ENCODE results near the gene ALOXE3. TPM values are rescaled to one million over a fixed set of nuclear protein-coding genes. Genes with fewer than 3 reads are reported as not detected.
A peak's percentile ranks its signal among the peaks of the same experiment; 100 is the strongest.

The ALOXE3 gene
- total and polyA plus RNA-seq, 12 donors, result not detected

- H3K36me3 ChIP-seq (replicated peaks in 1 of 2), result peaks cover 0 to 80% of the 10 kb centered on the region in 2 donors
- 72 to 88% (median 84%) methylated on average over 7 to 13 of the region's 13 CpGs for WGBS, 4 donors
- H3K4me1 ChIP-seq (replicated peaks in 1 of 2), result peaks cover 18 to 37% of the 10 kb centered on the region in 2 donors
- TF ChIP-seq CTCF (IDR thresholded peaks at IDR 0.05) (no peak), POLR2A (IDR thresholded peaks at IDR 0.05) (no peak)
- peak in 1 of 7 donors; percentile 51 for DNase-seq
- H3K27ac ChIP-seq, result peak overlapping the region in 4 of 5 donors; percentile 6 to 81 (median 48)
- H3K27me3 ChIP-seq, result no peaks in the 10 kb centered on the region
- intact Hi-C loops (cut with DNase I), result no loop called here
- H3K4me3 ChIP-seq, result no peak overlapping the region
- H3K9me3 ChIP-seq (replicated peaks in 1 of 3), result no peaks in the 10 kb centered on the region
Observed at GRCh38 chr17:8147805-8148404, 29.6 kb upstream of the ALOXE3 start.

- peaks cover 0 to 85% of the 10 kb centered on the region in 2 donors for H3K36me3 ChIP-seq (replicated peaks in 1 of 2)
- DNase-seq, result peak in 3 of 7 donors; percentile 39 to 54 (median 48)
- no peak overlapping the region for H3K4me3 ChIP-seq
- peak overlapping the region in 4 of 5 donors; percentile 6 to 81 (median 48) for H3K27ac ChIP-seq
- H3K27me3 ChIP-seq, result no peaks in the 10 kb centered on the region
- WGBS, 4 donors, result 72 to 79% (median 77%) methylated on average over 13 to 26 of the region's 26 CpGs
- intact Hi-C loops (cut with DNase I), result no loop called here
- no peaks in the 10 kb centered on the region for H3K9me3 ChIP-seq (replicated peaks in 1 of 3)
- H3K4me1 ChIP-seq (replicated peaks in 1 of 2), result peaks cover 14 to 32% of the 10 kb centered on the region in 2 donors
- TF ChIP-seq CTCF (IDR thresholded peaks at IDR 0.05) (no peak), POLR2A (IDR thresholded peaks at IDR 0.05) (peak in 1 of 2 donors; percentile 21)
Observed at GRCh38 chr17:8147141-8147804, 29.0 kb upstream of the ALOXE3 start.

- Histone ChIP-seq H3K27ac (peak overlapping the region; percentile 6 to 81 (median 19)), H3K36me3 (replicated peaks in 1 of 2) (peaks cover 0 to 92% of the 10 kb centered on the region in 2 donors), H3K4me1 (replicated peaks in 1 of 2) (peaks cover 14 to 32% of the 10 kb centered on the region in 2 donors), H3K9me3 (replicated peaks in 1 of 3) (no peaks in the 10 kb centered on the region), H3K27me3 (no peaks in the 10 kb centered on the region), H3K4me3 (no peak overlapping the region)
- intact Hi-C loops (cut with DNase I), result no loop called here
- DNase-seq, result peak in 5 of 7 donors; percentile 28 to 56 (median 51)
- no peak for TF ChIP-seq POLR2A (IDR thresholded peaks at IDR 0.05)
- TF ChIP-seq CTCF (IDR thresholded peaks at IDR 0.05), result no peak
- whole genome bisulfite sequencing, 4 donors, result 57 to 69% (median 65%) methylated on average over 14 of the region's 14 CpGs
Observed at GRCh38 chr17:8146381-8147140, 28.2 kb upstream of the ALOXE3 start.

GRCh38 chr17:8145811-8146210, 27.5 kb upstream of the ALOXE3 start:
- Histone ChIP-seq H3K9me3 (replicated peaks in 1 of 3) (no peaks in the 10 kb centered on the region), H3K36me3 (replicated peaks in 1 of 2) (peaks cover 0 to 100% of the 10 kb centered on the region in 2 donors), H3K27ac (peak overlapping the region in 2 of 5 donors; percentile 76 to 81), H3K4me3 (no peak overlapping the region), H3K27me3 (no peaks in the 10 kb centered on the region), H3K4me1 (replicated peaks in 1 of 2) (peaks cover 12 to 30% of the 10 kb centered on the region in 2 donors)
- intact Hi-C loops (cut with DNase I), result no loop called here
- WGBS, 4 donors, result 87 to 93% (median 90%) methylated on average over 6 to 12 of the region's 12 CpGs
- no peak for TF ChIP-seq POLR2A (IDR thresholded peaks at IDR 0.05)
- no peak for TF ChIP-seq CTCF (IDR thresholded peaks at IDR 0.05)
- peak in 2 of 7 donors; percentile 24 to 57 for DNase-seq
